ENCODE data around the gene POLR3E.
"Not testable (repeated sequence)": the region's sequence is repeated elsewhere in the genome, so short reads cannot be mapped to it uniquely, and the experiment has no call there.

Gene POLR3E

GRCh38 chr16:22299036-22299435, 1.8 kb downstream of the POLR3E start:
- no peak for DNase-seq (ENCODE audit: low read depth)
- no peak overlapping the region for H3K4me3 ChIP-seq (ENCODE audit: low read length)
- no peak for TF ChIP-seq CTCF (IDR thresholded peaks at IDR 0.05; ENCODE audit: insufficient read depth, low read depth, low read length, missing control alignments)

GRCh38 chr16:22300427-22301071, 3.3 kb downstream of the POLR3E start:
- H3K4me3 ChIP-seq (ENCODE audit: low read length) = no peak overlapping the region
- peak; percentile 62 for DNase-seq (ENCODE audit: low read depth)
- peak; percentile 74 for TF ChIP-seq CTCF (IDR thresholded peaks at IDR 0.05; ENCODE audit: insufficient read depth, low read depth, low read length, missing control alignments)

DNA sequence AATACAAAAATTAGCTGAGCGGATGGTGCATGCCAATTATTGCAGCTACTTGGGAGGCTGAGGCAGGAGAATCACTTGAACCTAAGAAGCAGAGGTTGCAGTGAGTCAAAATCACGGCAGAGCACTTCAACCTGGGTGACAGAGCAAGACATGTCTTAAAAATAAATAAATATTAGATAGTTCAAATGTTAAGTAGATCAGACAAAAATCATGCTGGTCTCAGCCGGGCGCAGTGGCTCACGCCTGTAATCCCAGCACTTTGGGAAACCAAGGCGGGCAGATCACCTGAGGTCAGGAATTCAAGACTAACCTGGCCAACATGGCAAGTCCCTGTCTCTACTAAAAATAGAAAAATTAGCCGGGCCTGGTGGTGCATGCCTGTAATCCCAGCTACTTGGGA, 4.2 kb downstream of the POLR3E start:
- not testable (repeated sequence) for DNase-seq (ENCODE audit: low read depth); H3K4me3 ChIP-seq (ENCODE audit: low read length)

DNA sequence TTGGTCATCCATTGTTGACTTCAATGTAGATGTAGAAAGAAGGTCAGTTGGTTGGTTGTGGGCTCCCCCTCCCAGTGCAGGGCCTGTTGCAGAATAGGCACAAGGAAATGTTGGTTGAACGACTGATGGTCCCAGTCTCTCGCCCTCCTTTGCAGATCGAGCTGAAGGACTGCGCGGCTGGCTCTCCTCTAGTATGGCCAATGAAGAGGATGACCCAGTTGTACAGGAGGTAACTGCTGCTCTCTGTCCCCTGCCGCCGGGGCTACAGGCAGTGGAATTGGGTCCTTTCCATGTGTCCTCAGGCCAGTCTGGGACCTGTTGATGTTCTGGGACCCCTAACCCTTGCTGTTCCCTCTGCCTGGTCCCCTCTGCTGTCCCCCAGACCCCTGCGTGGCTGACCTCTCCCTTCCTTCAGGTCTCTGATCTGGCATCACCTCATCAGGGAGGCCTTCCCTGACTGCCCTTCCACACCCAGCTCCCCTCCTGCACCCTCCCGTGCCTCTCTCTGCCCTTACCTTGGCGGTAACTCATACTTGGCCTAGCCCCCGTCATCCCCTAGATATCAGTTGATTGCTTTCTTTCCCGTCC, 5.7 kb downstream of the POLR3E start:
- TF ChIP-seq CTCF (IDR thresholded peaks at IDR 0.05; ENCODE audit: insufficient read depth, low read depth, low read length, missing control alignments) = no peak
- H3K4me3 ChIP-seq (ENCODE audit: low read length) = no peak overlapping the region
- no peak for DNase-seq (ENCODE audit: low read depth)

GRCh38 chr16:22304411-22304810, 7.2 kb downstream of the POLR3E start:
- H3K4me3 ChIP-seq (ENCODE audit: low read length) = no peak overlapping the region
- no peak for DNase-seq (ENCODE audit: low read depth)
- no peak for TF ChIP-seq CTCF (IDR thresholded peaks at IDR 0.05; ENCODE audit: insufficient read depth, low read depth, low read length, missing control alignments)

- no peak for TF ChIP-seq CTCF (IDR thresholded peaks at IDR 0.05; ENCODE audit: insufficient read depth, low read depth, low read length, missing control alignments)
- no peak for DNase-seq (ENCODE audit: low read depth)
- no peak overlapping the region for H3K4me3 ChIP-seq (ENCODE audit: low read length)
These were observed 9.6 kb downstream of the POLR3E start for GRCh38 chr16:22306788-22307187.

DNA sequence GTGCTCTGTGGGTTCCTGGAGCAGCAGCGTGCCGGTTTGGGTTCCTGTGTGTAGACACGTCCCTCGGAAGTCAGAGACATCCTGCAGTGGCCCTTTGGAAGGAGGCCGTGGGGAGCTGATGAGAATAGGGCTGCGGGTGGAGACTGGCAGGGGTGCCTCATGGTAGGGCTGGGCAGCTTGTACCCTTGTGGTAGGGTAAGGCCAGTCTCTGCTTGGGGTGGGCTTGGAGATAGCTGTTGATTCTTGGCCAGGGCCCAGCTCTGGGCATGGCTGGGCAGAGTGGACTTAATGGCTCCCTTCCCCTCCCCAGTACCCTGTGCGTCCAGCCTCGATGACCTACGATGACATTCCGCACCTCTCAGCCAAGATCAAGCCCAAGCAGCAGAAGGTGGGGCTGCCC, 10.6 kb downstream of the POLR3E start:
- no peak for TF ChIP-seq CTCF (IDR thresholded peaks at IDR 0.05; ENCODE audit: insufficient read depth, low read depth, low read length, missing control alignments)
- DNase-seq (ENCODE audit: low read depth) = no peak
- no peak overlapping the region for H3K4me3 ChIP-seq (ENCODE audit: low read length)
